ENCODE measurements around the gene PPP1R14D.

DNA sequence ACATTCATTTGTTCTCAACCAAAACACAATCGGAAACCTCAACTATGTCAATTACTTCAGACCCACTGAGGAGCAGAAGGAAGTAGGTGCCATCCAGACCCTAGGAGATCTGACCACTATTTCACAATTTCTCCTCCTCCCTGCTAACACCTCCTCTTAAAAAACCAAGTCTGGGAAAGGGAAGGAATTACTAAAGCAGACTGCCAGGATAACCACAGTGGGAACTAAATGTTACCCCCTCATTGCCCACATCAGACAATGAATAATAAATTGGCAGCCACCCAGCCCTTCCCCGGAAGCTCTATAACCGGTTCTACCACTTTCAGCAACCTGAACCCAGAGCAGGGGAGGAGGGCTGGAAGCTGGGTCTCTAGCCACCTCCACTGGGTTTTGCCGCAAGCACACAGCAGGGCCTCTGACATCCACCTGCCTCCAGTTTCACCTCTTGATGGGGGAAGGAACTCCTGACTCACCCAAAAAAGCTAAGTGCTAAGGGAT is 41.1 kb downstream of the PPP1R14D start:
- TF ChIP-seq, protein P1, sequence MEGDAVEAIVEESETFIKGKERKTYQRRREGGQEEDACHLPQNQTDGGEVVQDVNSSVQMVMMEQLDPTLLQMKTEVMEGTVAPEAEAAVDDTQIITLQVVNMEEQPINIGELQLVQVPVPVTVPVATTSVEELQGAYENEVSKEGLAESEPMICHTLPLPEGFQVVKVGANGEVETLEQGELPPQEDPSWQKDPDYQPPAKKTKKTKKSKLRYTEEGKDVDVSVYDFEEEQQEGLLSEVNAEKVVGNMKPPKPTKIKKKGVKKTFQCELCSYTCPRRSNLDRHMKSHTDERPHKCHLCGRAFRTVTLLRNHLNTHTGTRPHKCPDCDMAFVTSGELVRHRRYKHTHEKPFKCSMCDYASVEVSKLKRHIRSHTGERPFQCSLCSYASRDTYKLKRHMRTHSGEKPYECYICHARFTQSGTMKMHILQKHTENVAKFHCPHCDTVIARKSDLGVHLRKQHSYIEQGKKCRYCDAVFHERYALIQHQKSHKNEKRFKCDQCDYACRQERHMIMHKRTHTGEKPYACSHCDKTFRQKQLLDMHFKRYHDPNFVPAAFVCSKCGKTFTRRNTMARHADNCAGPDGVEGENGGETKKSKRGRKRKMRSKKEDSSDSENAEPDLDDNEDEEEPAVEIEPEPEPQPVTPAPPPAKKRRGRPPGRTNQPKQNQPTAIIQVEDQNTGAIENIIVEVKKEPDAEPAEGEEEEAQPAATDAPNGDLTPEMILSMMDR (IDR thresholded peaks at IDR 0.05; ENCODE audit: insufficient read depth, low read length) = no peak
- TF ChIP-seq GABPA (IDR thresholded peaks at IDR 0.05; ENCODE audit: low read depth) = no peak

Data from HL-60 (cell line).